ENCODE results near the gene CASP14. TPM values are rescaled to one million over a fixed set of nuclear protein-coding genes. Genes with fewer than 3 reads are reported as not detected.

CASP14 gene
- polyA plus RNA-seq, 1 experiment, result not detected

GRCh38 chr19:15042003-15042402 lies 7.3 kb upstream of the CASP14 start:
- ChIA-PET POLR2A (no interaction called here), CTCF (no interaction called here)
- no peak for DNase-seq (ENCODE audit: low read depth)
- Histone ChIP-seq H3K4me3 (ENCODE audit: low read depth, low read length) (no peak overlapping the region), H3K27me3 (ENCODE audit: control insufficient read depth, insufficient read depth, low read length) (no peaks in the 10 kb centered on the region), H3K36me3 (ENCODE audit: control insufficient read depth, insufficient read depth, low read length) (no peaks in the 10 kb centered on the region)
- TF ChIP-seq CTCF (IDR thresholded peaks at IDR 0.05; ENCODE audit: insufficient read depth, low read depth, low read length), result no peak

- Histone ChIP-seq H3K27me3 (ENCODE audit: control insufficient read depth, insufficient read depth, low read length) (no peaks in the 10 kb centered on the region), H3K4me3 (ENCODE audit: low read depth, low read length) (no peak overlapping the region), H3K36me3 (ENCODE audit: control insufficient read depth, insufficient read depth, low read length) (no peaks in the 10 kb centered on the region)
- ChIA-PET POLR2A (no interaction called here), CTCF (no interaction called here)
- TF ChIP-seq CTCF (IDR thresholded peaks at IDR 0.05; ENCODE audit: insufficient read depth, low read depth, low read length), result no peak
- no peak for DNase-seq (ENCODE audit: low read depth)
These were observed 6.5 kb upstream of the CASP14 start for GRCh38 chr19:15042826-15043225.

- Histone ChIP-seq H3K36me3 (ENCODE audit: control insufficient read depth, insufficient read depth, low read length) (no peaks in the 10 kb centered on the region), H3K4me3 (ENCODE audit: low read depth, low read length) (no peak overlapping the region), H3K27me3 (ENCODE audit: control insufficient read depth, insufficient read depth, low read length) (no peaks in the 10 kb centered on the region)
- no peak for DNase-seq (ENCODE audit: low read depth)
- no peak for TF ChIP-seq CTCF (IDR thresholded peaks at IDR 0.05; ENCODE audit: insufficient read depth, low read depth, low read length)
- POLR2A ChIA-PET, result no interaction called here
- CTCF ChIA-PET, result interaction anchor here (0.6 kb wide), 1 partner anchor 416 kb away, joined by 3 read pairs; no protein-coding TSS in a partner anchor
These were observed 3.8 kb upstream of the CASP14 start for GRCh38 chr19:15045506-15045905.

- POLR2A ChIA-PET, result no interaction called here
- CTCF ChIA-PET, result no interaction called here
- H3K36me3 ChIP-seq (ENCODE audit: control insufficient read depth, insufficient read depth, low read length), result no peaks in the 10 kb centered on the region
- H3K27me3 ChIP-seq (ENCODE audit: control insufficient read depth, insufficient read depth, low read length), result no peaks in the 10 kb centered on the region
- no peak for TF ChIP-seq CTCF (IDR thresholded peaks at IDR 0.05; ENCODE audit: insufficient read depth, low read depth, low read length)
- DNase-seq (ENCODE audit: low read depth), result no peak
- H3K4me3 ChIP-seq (ENCODE audit: low read depth, low read length), result no peak overlapping the region
These were observed 1.6 kb upstream of the CASP14 start for GRCh38 chr19:15047680-15048079.

GRCh38 chr19:15048128-15048527 lies 1.2 kb upstream of the CASP14 start:
- POLR2A ChIA-PET, result no interaction called here
- no peak overlapping the region for H3K4me3 ChIP-seq (ENCODE audit: low read depth, low read length)
- DNase-seq (ENCODE audit: low read depth), result no peak
- H3K27me3 ChIP-seq (ENCODE audit: control insufficient read depth, insufficient read depth, low read length), result no peaks in the 10 kb centered on the region
- no peaks in the 10 kb centered on the region for H3K36me3 ChIP-seq (ENCODE audit: control insufficient read depth, insufficient read depth, low read length)
- CTCF ChIA-PET, result no interaction called here
- no peak for TF ChIP-seq CTCF (IDR thresholded peaks at IDR 0.05; ENCODE audit: insufficient read depth, low read depth, low read length)
